SK-N-SH (cell line): ENCODE results near the gene SBF2. TPM values are rescaled to one million over a fixed set of nuclear protein-coding genes. Genes with fewer than 3 reads are reported as not detected.

ENCODE experiments used
- CTCF ChIA-PET: fragments of 300-600, 350-600 bp; formaldehyde crosslinking; extraction: SDS; loops from one replicate; lab custom pipeline; 2021; lab: Yijun Ruan, JAX
- POLR2A ChIA-PET: fragments of 350-600 bp; sonication (Branson Sonifier 250); formaldehyde crosslinking; extraction: SDS; loops from one replicate; lab custom pipeline; 2020; ENCODE audit warnings: antibody characterized with exemption, inconsistent platforms; lab: Yijun Ruan, JAX
- DNase-seq: peaks from one replicate; pipeline ENCODE4 v3.0.0; 2012
- H2AFZ ChIP-seq: fragments of 200-600 bp; sonication (generic); 2 replicates; pipeline ENCODE4 v1.8.1; 2016; ENCODE audit warnings: antibody characterized with exemption, mild to moderate bottlenecking, low read depth
- H3F3A ChIP-seq: fragments of 200-600 bp; sonication (generic); replicated peaks from 2 replicates; pipeline ENCODE3; 2016; ENCODE audit warnings: antibody characterized with exemption, mild to moderate bottlenecking; ENCODE audit not compliant: insufficient read depth
- H3K27ac ChIP-seq, 2 experiments: fragments of 200-500 bp in 1 of 2; fragments of 200-600 bp in 1 of 2; sonication (Bioruptor generic) in 1 of 2; sonication (generic), shearing (Covaris generic) in 1 of 2; 2 replicates each; pipeline versions ENCODE4 v1.5.1 to v1.6.1; 2014 to 2016; ENCODE audit warnings: low read depth in 2 of 2, inconsistent platforms in 1 of 2, low read length in 1 of 2, mild to moderate bottlenecking in 1 of 2, mixed read lengths in 1 of 2
- H3K27me3 ChIP-seq: fragments of 200-600 bp; sonication (generic), shearing (Covaris generic); 2 replicates; pipeline ENCODE4 v1.6.1; 2016; ENCODE audit warnings: mixed run types; ENCODE audit not compliant: insufficient read depth
- H3K36me3 ChIP-seq, 2 experiments: fragments of 200-500 bp in 1 of 2; fragments of 200-600 bp in 1 of 2; sonication (Bioruptor generic) in 1 of 2; sonication (generic) in 1 of 2; replicated peaks in 1 of 2; 2 replicates each; pipeline versions ENCODE3 to v1.5.1; 2014 to 2016; ENCODE audit warnings: low read length in 1 of 2, mild to moderate bottlenecking in 1 of 2; ENCODE audit not compliant: insufficient read depth in 2 of 2, control insufficient read depth in 1 of 2
- H3K4me1 ChIP-seq, 2 experiments: fragments of 200-500 bp in 1 of 2; fragments of 200-600 bp in 1 of 2; sonication (Bioruptor generic) in 1 of 2; sonication (generic), shearing (Covaris generic) in 1 of 2; 2 replicates each; pipeline versions ENCODE4 v1.5.1 to v1.6.1; 2014 to 2016; ENCODE audit warnings: low read depth in 1 of 2, low read length in 1 of 2, mixed run types in 1 of 2; ENCODE audit not compliant: insufficient read depth in 2 of 2, control insufficient read depth in 1 of 2
- H3K4me2 ChIP-seq: fragments of 200-600 bp; sonication (generic), shearing (Covaris generic); 2 replicates; pipeline ENCODE4 v1.6.1; 2017; ENCODE audit warnings: mixed run types
- H3K4me3 ChIP-seq, 2 experiments: fragments of 200-500 bp in 1 of 2; fragments of 200-600 bp in 1 of 2; sonication (Bioruptor generic) in 1 of 2; sonication (generic), shearing (Covaris generic) in 1 of 2; 2 replicates each; pipeline versions ENCODE4 v1.5.1 to v1.8.1; 2014 to 2016; ENCODE audit warnings: low read depth in 2 of 2, inconsistent platforms in 1 of 2, low read length in 1 of 2, mild to moderate bottlenecking in 1 of 2, mixed read lengths in 1 of 2, moderate library complexity in 1 of 2
- H3K79me2 ChIP-seq: fragments of 200-600 bp; sonication (generic); 2 replicates; pipeline ENCODE4 v1.8.1; 2017; ENCODE audit warnings: mild to moderate bottlenecking; ENCODE audit not compliant: insufficient read depth
- H3K9ac ChIP-seq: fragments of 200-600 bp; sonication (generic); 2 replicates; pipeline ENCODE4 v1.6.1; 2017; ENCODE audit warnings: mixed run types
- H3K9me2 ChIP-seq: fragments of 200-600 bp; sonication (generic); 2 replicates; pipeline ENCODE4 v1.6.1; 2017; ENCODE audit warnings: mixed run types
- H3K9me3 ChIP-seq: fragments of 200-600 bp; sonication (generic); 2 replicates; pipeline ENCODE4 v1.6.1; 2017; ENCODE audit warnings: mixed run types, mild to moderate bottlenecking, moderate library complexity
- H4K20me1 ChIP-seq: fragments of 200-600 bp; sonication (generic); 2 replicates; pipeline ENCODE4 v1.6.1; 2017; ENCODE audit warnings: mild to moderate bottlenecking, mixed run types; ENCODE audit not compliant: insufficient read depth
- CHD2 ChIP-seq: fragments of 150-350 bp; IDR thresholded peaks from 2 replicates; pipeline ENCODE4 v1.6.1; 2018; ENCODE audit warnings: low read length; ENCODE audit not compliant: partially characterized antibody
- FOSL2 ChIP-seq: IDR thresholded peaks from 2 replicates; pipeline ENCODE4 v1.4.0; 2012; ENCODE audit warnings: low read depth, mild to moderate bottlenecking, moderate library complexity, borderline replicate concordance
- FOXJ3 ChIP-seq: sonication (generic); formaldehyde crosslinking; IDR thresholded peaks from 2 replicates; pipeline ENCODE4 v1.5.1; 2020; ENCODE audit warnings: mild to moderate bottlenecking, missing genetic modification reagents
- GATA2 ChIP-seq: sonication (generic); formaldehyde crosslinking; IDR thresholded peaks from 2 replicates; pipeline ENCODE4 v1.5.0; 2020; ENCODE audit warnings: mild to moderate bottlenecking, missing genetic modification reagents
- JUND ChIP-seq: IDR thresholded peaks from 2 replicates; pipeline ENCODE4 v1.4.0; 2012
- MAX ChIP-seq: IDR thresholded peaks from 2 replicates; pipeline ENCODE4 v1.4.0; 2012; ENCODE audit warnings: low read depth
- POLR2AphosphoS5 ChIP-seq: IDR thresholded peaks from 2 replicates; pipeline ENCODE4 v1.6.1; 2012; ENCODE audit warnings: low read depth, low read length
- RAD21 ChIP-seq: IDR thresholded peaks from 2 replicates; pipeline ENCODE4 v1.6.1; 2012; ENCODE audit warnings: mild to moderate bottlenecking, low read length
- REST ChIP-seq: IDR thresholded peaks from 2 replicates; pipeline ENCODE4 v1.6.1; 2012; ENCODE audit warnings: mild to moderate bottlenecking, low read depth, low read length, moderate library complexity
- RFX5 ChIP-seq: IDR thresholded peaks from 2 replicates; pipeline ENCODE4 v1.6.1; 2012; ENCODE audit warnings: mild to moderate bottlenecking, improper control_type of control experiment, low read length
- RXRA ChIP-seq: IDR thresholded peaks from 2 replicates; pipeline ENCODE4 v1.4.0; 2012; ENCODE audit warnings: low read depth, mild to moderate bottlenecking, borderline replicate concordance
- SMC3 ChIP-seq: IDR thresholded peaks from 2 replicates; pipeline ENCODE4 v1.6.1; 2012; ENCODE audit warnings: low read depth, low read length, improper control_type of control experiment
- TAF1 ChIP-seq: IDR thresholded peaks from 2 replicates; pipeline ENCODE4 v1.6.1; 2012; ENCODE audit warnings: low read depth, mild to moderate bottlenecking, low read length, moderate library complexity, borderline replicate concordance
- TCF12 ChIP-seq: IDR thresholded peaks from 2 replicates; pipeline ENCODE4 v1.4.0; 2012
- WGBS: methylation state at CpG from one replicate; pipeline ENCODE4 v1.1.6; 2017; ENCODE audit warnings: low lambda C conversion rate; 5-methylcytosine and 5-hydroxymethylcytosine counted together
- polyA plus RNA-seq, 3 experiments: library from polyadenylated mRNA; depleted of rRNA; stranded (reverse); fragments of >200 nt; gene quantifications; 2 replicates each; pipeline ENCODE4 v1.2.3, GENCODE V29; 2012
- TF ChIP-seq, protein P1 (sequence below): IDR thresholded peaks from 2 replicates; pipeline ENCODE4 v1.4.0; 2012; ENCODE audit warnings: low read depth, borderline replicate concordance

SBF2 gene
- polyA plus RNA-seq, 1 of the 3 experiments (the other 2 are of a cell fraction), result 23.0 TPM

DNA sequence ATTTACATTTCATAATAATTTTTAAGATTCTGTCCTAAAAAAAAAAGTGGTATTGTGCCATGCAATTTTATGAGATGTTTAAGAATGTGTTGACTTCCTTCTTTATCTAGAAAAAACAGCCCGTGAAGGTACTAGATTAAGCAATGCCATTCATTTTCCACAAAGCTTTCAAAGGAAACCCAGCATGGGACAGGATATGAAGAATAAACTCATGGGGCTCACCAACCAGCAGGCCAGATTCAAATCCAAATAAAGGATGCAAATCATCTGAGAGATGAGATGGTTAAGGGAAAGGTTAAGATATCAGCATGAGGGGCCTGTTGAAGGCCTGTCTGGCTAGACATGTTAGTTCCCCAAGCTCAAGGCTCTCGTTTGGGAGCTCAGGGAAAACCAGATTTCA, 431.0 kb downstream of the SBF2 start:
- 89% methylated on average over 2 of the region's 2 CpGs for WGBS
- Histone ChIP-seq H3K36me3 (no peaks in the 10 kb centered on the region), H3F3A (no peaks in the 10 kb centered on the region), H3K9ac (no peak overlapping the region), H2AFZ (no peak overlapping the region), H4K20me1 (no peaks in the 10 kb centered on the region), H3K79me2 (no peaks in the 10 kb centered on the region), H3K4me3 (no peak overlapping the region), H3K9me2 (no peaks in the 10 kb centered on the region), H3K27ac (no peak overlapping the region), H3K4me2 (no peak overlapping the region), H3K9me3 (no peaks in the 10 kb centered on the region), H3K27me3 (no peaks in the 10 kb centered on the region), H3K4me1 (peaks cover 13 to 21% of the 10 kb centered on the region in 2 experiments; a peak in 3 of 4 replicates)
- ChIA-PET POLR2A (no interaction called here), CTCF (interaction anchor here (0.7 to 1.9 kb wide), 10 partner anchors 8 to 446 kb away, joined by 3 to 10 read pairs (median 4); no protein-coding TSS in a partner anchor)
- no peak for DNase-seq
- no peak for TF ChIP-seq GATA2 (CRISPR knock-in tag)
- TF ChIP-seq SMC3, result no peak
- no peak for TF ChIP-seq CHD2
- TF ChIP-seq FOSL2, result no peak
- no peak for TF ChIP-seq RFX5
- TF ChIP-seq RXRA, result no peak
- TF ChIP-seq MAX, result no peak
- TF ChIP-seq JUND, result no peak
- no peak for TF ChIP-seq REST
- no peak for TF ChIP-seq RAD21
- TF ChIP-seq TCF12, result no peak
- no peak for TF ChIP-seq FOXJ3 (CRISPR knock-in tag)
- TF ChIP-seq TAF1, result no peak
- TF ChIP-seq POLR2AphosphoS5, result no peak
- TF ChIP-seq, protein P1, sequence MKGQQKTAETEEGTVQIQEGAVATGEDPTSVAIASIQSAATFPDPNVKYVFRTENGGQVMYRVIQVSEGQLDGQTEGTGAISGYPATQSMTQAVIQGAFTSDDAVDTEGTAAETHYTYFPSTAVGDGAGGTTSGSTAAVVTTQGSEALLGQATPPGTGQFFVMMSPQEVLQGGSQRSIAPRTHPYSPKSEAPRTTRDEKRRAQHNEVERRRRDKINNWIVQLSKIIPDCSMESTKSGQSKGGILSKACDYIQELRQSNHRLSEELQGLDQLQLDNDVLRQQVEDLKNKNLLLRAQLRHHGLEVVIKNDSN, result no peak
